IMR-90 (cell line): ENCODE measurements around the gene DISP2. TPM values are rescaled to one million over a fixed set of nuclear protein-coding genes. Genes with fewer than 3 reads are reported as not detected.

Experiments
- ATAC-seq: fragments of 200-7000 bp; cut with Tn5 transposase; 2 replicates; pipeline ENCODE4 v1.9.1; 2020; ENCODE audit warnings: low read depth, mild to moderate bottlenecking, moderate library complexity
- BruUV-seq: library from RNA; stranded (reverse); fragments of 400-500 nt; replicated peaks from 2 replicates; lab custom pipeline; 2021; lab: Mats Ljungman, UMichigan
- CTCF ChIA-PET: fragments of 300-600 bp; formaldehyde crosslinking; extraction: SDS; loops from one replicate; lab custom pipeline; 2021; ENCODE audit warnings: antibody characterized with exemption; lab: Yijun Ruan, JAX
- POLR2A ChIA-PET: fragments of 300-600 bp; sonication (Branson Sonifier 250); formaldehyde crosslinking; loops from one replicate; lab custom pipeline; 2022; ENCODE audit warnings: antibody characterized with exemption; ENCODE audit not compliant: unreplicated experiment; lab: Charles Lee
- DNase-seq: peaks from one replicate; pipeline ENCODE4 v3.0.0; 2013
- H2AFZ ChIP-seq: replicated peaks from 2 replicates; pipeline ENCODE3; 2013; ENCODE audit warnings: low read length, mild to moderate bottlenecking; ENCODE audit not compliant: poor library complexity
- H2AK5ac ChIP-seq: 2 replicates; pipeline ENCODE4 v1.6.1; 2013; ENCODE audit warnings: low read depth, low read length, inconsistent platforms
- H2AK9ac ChIP-seq: replicated peaks from 2 replicates; pipeline ENCODE3; 2013; ENCODE audit warnings: mild to moderate bottlenecking, low read depth, low read length, moderate library complexity; ENCODE audit not compliant: poor library complexity
- H2BK120ac ChIP-seq: 2 replicates; pipeline ENCODE4 v1.6.1; 2013; ENCODE audit warnings: low read depth, low read length, inconsistent platforms
- H2BK15ac ChIP-seq: 3 replicates; pipeline ENCODE4 v1.6.1; 2013; ENCODE audit warnings: low read depth, low read length, inconsistent platforms
- H2BK20ac ChIP-seq: 2 replicates; pipeline ENCODE4 v1.6.1; 2013; ENCODE audit warnings: low read depth, mild to moderate bottlenecking, inconsistent platforms, low read length, moderate library complexity
- H2BK5ac ChIP-seq: 2 replicates; pipeline ENCODE4 v1.6.1; 2013; ENCODE audit warnings: mild to moderate bottlenecking, low read depth, low read length, inconsistent platforms; ENCODE audit not compliant: poor library complexity, severe bottlenecking
- H3K14ac ChIP-seq: replicated peaks from 2 replicates; pipeline ENCODE4 v1.6.1; 2013; ENCODE audit warnings: low read depth, low read length, inconsistent platforms
- H3K18ac ChIP-seq: 2 replicates; pipeline ENCODE4 v1.6.1; 2013; ENCODE audit warnings: low read depth, low read length, control low read depth
- H3K23ac ChIP-seq: 2 replicates; pipeline ENCODE4 v1.6.1; 2013; ENCODE audit warnings: low read depth, low read length, inconsistent platforms
- H3K27ac ChIP-seq: 2 replicates; pipeline ENCODE4 v1.5.1; 2013; ENCODE audit warnings: mild to moderate bottlenecking, control low read depth, low read length; ENCODE audit not compliant: insufficient read depth
- H3K27me3 ChIP-seq: 2 replicates; pipeline ENCODE4 v1.6.1; 2013; ENCODE audit warnings: low read length; ENCODE audit not compliant: control insufficient read depth, insufficient read depth
- H3K36me3 ChIP-seq: 2 replicates; pipeline ENCODE4 v1.6.1; 2013; ENCODE audit warnings: low read length, mixed read lengths; ENCODE audit not compliant: control insufficient read depth, insufficient read depth
- H3K4ac ChIP-seq: 2 replicates; pipeline ENCODE4 v1.6.1; 2013; ENCODE audit warnings: low read depth, low read length, inconsistent platforms
- H3K4me1 ChIP-seq: 2 replicates; pipeline ENCODE4 v1.6.1; 2013; ENCODE audit warnings: low read length, mixed read lengths; ENCODE audit not compliant: control insufficient read depth, insufficient read depth
- H3K4me2 ChIP-seq: 2 replicates; pipeline ENCODE4 v1.6.1; 2013; ENCODE audit warnings: low read depth, mild to moderate bottlenecking, control low read depth, low read length, moderate library complexity
- H3K4me3 ChIP-seq: 2 replicates; pipeline ENCODE4 v1.5.1; 2013; ENCODE audit warnings: low read depth, mild to moderate bottlenecking, control low read depth, low read length, moderate library complexity; ENCODE audit not compliant: insufficient read depth
- H3K56ac ChIP-seq: 2 replicates; pipeline ENCODE4 v1.6.1; 2013; ENCODE audit warnings: low read length, inconsistent platforms; ENCODE audit not compliant: insufficient read depth; ENCODE audit errors: extremely low read depth
- H3K79me1 ChIP-seq, 2 experiments: 2 replicates each; pipeline ENCODE4 v1.6.1; 2013; ENCODE audit warnings: low read length in 2 of 2, inconsistent platforms in 1 of 2, low read depth in 1 of 2
- H3K9ac ChIP-seq: 2 replicates; pipeline ENCODE4 v1.6.1; 2013; ENCODE audit warnings: low read depth, low read length, control low read depth
- H3K9me1 ChIP-seq: 2 replicates; pipeline ENCODE4 v1.6.1; 2013; ENCODE audit warnings: low read length, inconsistent platforms; ENCODE audit not compliant: insufficient read depth
- H3K9me3 ChIP-seq: 2 replicates; pipeline ENCODE4 v1.6.1; 2013; ENCODE audit warnings: low read length; ENCODE audit not compliant: control insufficient read depth, insufficient read depth
- H4K20me1 ChIP-seq: 2 replicates; pipeline ENCODE4 v1.6.1; 2013; ENCODE audit warnings: low read length, inconsistent platforms; ENCODE audit not compliant: insufficient read depth
- H4K5ac ChIP-seq: 2 replicates; pipeline ENCODE4 v1.6.1; 2013; ENCODE audit warnings: mild to moderate bottlenecking, low read depth, low read length, control low read depth
- H4K8ac ChIP-seq, 2 experiments: 2 replicates each; pipeline ENCODE4 v1.6.1; 2013; ENCODE audit warnings: low read depth in 2 of 2, low read length in 2 of 2, control low read depth in 1 of 2, inconsistent platforms in 1 of 2
- H4K91ac ChIP-seq: 2 replicates; pipeline ENCODE4 v1.6.1; 2013; ENCODE audit warnings: low read depth, low read length, inconsistent platforms; ENCODE audit not compliant: insufficient read depth
- CEBPB ChIP-seq: IDR thresholded peaks from 2 replicates; pipeline ENCODE4 v1.6.1; 2012; ENCODE audit warnings: low read depth, low read length, improper control_type of control experiment
- CHD1 ChIP-seq: IDR thresholded peaks from 2 replicates; pipeline ENCODE4 v1.6.1; 2012; ENCODE audit warnings: low read depth, low read length, improper control_type of control experiment
- ELK1 ChIP-seq: fragments of 150-350 bp; IDR thresholded peaks from 2 replicates; pipeline ENCODE4 v1.6.1; 2016; ENCODE audit warnings: low read depth, mild to moderate bottlenecking, low read length, moderate library complexity, borderline replicate concordance
- FOS ChIP-seq: fragments of 150-350 bp; IDR thresholded peaks from 2 replicates; pipeline ENCODE4 v1.6.1; 2016; ENCODE audit warnings: low read depth, low read length
- MAFK ChIP-seq: IDR thresholded peaks from 2 replicates; pipeline ENCODE4 v1.6.1; 2012; ENCODE audit warnings: low read depth, low read length, improper control_type of control experiment
- MAZ ChIP-seq: IDR thresholded peaks from 2 replicates; pipeline ENCODE4 v1.6.1; 2012; ENCODE audit warnings: low read depth, mild to moderate bottlenecking, low read length, improper control_type of control experiment, moderate library complexity, borderline replicate concordance
- MXI1 ChIP-seq: IDR thresholded peaks from 2 replicates; pipeline ENCODE4 v1.6.1; 2012; ENCODE audit warnings: low read depth, mild to moderate bottlenecking, low read length, moderate library complexity, borderline replicate concordance
- NFE2L2 ChIP-seq: fragments of 150-350 bp; IDR thresholded peaks from 2 replicates; pipeline ENCODE4 v1.6.1; 2016; ENCODE audit warnings: low read depth, mild to moderate bottlenecking, low read length
- POLR2A ChIP-seq: IDR thresholded peaks from 2 replicates; pipeline ENCODE4 v1.6.1; 2012; ENCODE audit warnings: mild to moderate bottlenecking, low read depth, low read length
- RAD21 ChIP-seq: IDR thresholded peaks from 2 replicates; pipeline ENCODE4 v1.6.1; 2012; ENCODE audit warnings: low read length, improper control_type of control experiment
- RCOR1 ChIP-seq: IDR thresholded peaks from 2 replicates; pipeline ENCODE4 v1.6.1; 2012; ENCODE audit warnings: mild to moderate bottlenecking, low read length, improper control_type of control experiment; ENCODE audit not compliant: insufficient replicate concordance
- RFX5 ChIP-seq: IDR thresholded peaks from 2 replicates; pipeline ENCODE4 v1.8.0; 2012; ENCODE audit warnings: low read depth, mild to moderate bottlenecking, low read length, moderate library complexity
- SMC3 ChIP-seq: fragments of 150-350 bp; IDR thresholded peaks from 2 replicates; pipeline ENCODE4 v1.6.1; 2016; ENCODE audit warnings: low read depth, mild to moderate bottlenecking, antibody characterized with exemption, low read length, moderate library complexity
- WGBS, 2 experiments: methylation state at CpG; one replicate each; pipeline versions ENCODE4 v1.1.5 to v1.1.7; 2013; ENCODE audit warnings: missing lambda C conversion rate in 2 of 2; ENCODE audit not compliant: insufficient read length in 1 of 2; ENCODE audit errors: extremely low coverage in 2 of 2; 5-methylcytosine and 5-hydroxymethylcytosine counted together
- dilution Hi-C: fragments of 300-500 bp; cut with HindIII; formaldehyde crosslinking; loops from one replicate; pipeline ENCODE4 v1.14.3; 2018; ENCODE audit warnings: low sequenced_read_pairs; ENCODE audit not compliant: unreplicated experiment
- in situ Hi-C: fragments of 300-500 bp; cut with MboI; formaldehyde crosslinking; loops from 3 replicates; pipeline ENCODE4 v1.14.3; 2019; ENCODE audit warnings: low sequenced_read_pairs, inconsistent platforms, mixed read lengths
- intact Hi-C: fragments of 100-400 bp; cut with micrococcal nuclease; formaldehyde crosslinking; loops from 2 replicates; pipeline ENCODE4 v1.10.0; 2022
- polyA plus RNA-seq, 3 experiments: library from polyadenylated mRNA; depleted of rRNA; stranded (reverse); fragments of >200 nt; gene quantifications; 2 replicates each; pipeline ENCODE4 v1.2.3, GENCODE V29; 2012; ENCODE audit warnings: low replicate concordance in 1 of 3
- total RNA-seq: library from RNA; depleted of rRNA; stranded (reverse); fragments of >200 nt; gene quantifications from 2 replicates; pipeline ENCODE4 v1.2.3, GENCODE V29; 2012

The DISP2 gene
- total and polyA plus RNA-seq, 2 of the 4 experiments (the other 2 are of a cell fraction), result 0.34 to 0.36 TPM

DNA sequence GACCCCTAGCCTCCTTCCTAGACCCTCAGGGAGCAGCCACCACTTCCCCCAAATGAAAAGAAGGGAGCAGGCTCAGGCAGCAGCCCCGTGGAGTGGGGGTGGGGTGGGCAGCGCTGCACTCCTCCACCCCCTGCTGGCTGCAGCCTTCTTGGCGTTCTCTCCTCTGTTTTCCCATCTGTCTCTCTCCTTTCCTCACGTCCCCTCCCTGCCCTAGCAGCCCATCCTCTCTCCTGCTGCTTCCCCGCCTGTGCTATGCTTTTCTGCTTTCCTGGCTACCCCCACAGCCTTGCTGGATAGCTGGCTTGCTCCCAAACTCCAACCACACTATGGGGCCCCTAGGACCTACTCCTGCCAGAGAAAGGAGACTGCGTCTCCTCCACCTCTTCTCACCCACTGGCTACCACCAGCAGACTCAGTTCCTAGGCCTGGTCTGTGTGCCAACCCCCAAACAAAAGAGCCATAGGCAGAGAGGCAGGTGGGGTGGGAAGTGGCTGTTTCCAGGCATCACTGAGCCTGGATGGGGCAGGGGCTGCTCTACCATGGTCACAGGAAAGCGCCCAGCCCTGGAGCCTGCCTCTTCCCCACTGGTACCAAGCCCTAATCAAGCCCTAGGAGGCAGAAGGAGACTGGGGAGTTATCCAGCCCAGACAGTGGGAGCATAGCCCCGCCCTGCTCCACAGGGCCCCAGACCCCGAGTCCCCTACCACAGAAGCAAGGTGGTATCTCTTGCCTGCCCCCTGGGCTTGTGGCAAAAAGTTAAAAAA is 3.4 kb upstream of the DISP2 start (continued):
- no peak for TF ChIP-seq FOS

GRCh38 chr15:40355976-40356585 is 1.9 kb upstream of the DISP2 start:
- no peaks in the 10 kb centered on the region for H4K20me1 ChIP-seq
- H3K56ac ChIP-seq, result no peak overlapping the region
- H3K79me1 ChIP-seq, result no peaks in the 10 kb centered on the region
- no peak overlapping the region for H4K91ac ChIP-seq
- in situ Hi-C loops (no loop called here), intact Hi-C loops (no loop called here), dilution Hi-C loops (no loop called here)
- H4K5ac ChIP-seq, result no peak overlapping the region
- peaks cover 6% of the 10 kb centered on the region; the same call in 1 of the 2 replicates for H3K4me1 ChIP-seq
- H3K9ac ChIP-seq, result no peak overlapping the region
- DNase-seq (no peak), ATAC-seq (no peak)
- H3K4ac ChIP-seq, result no peak overlapping the region
- WGBS, 2 experiments, result no CpG with 5 or more reads among the region's 5 CpGs
- no peak overlapping the region for H3K4me2 ChIP-seq
- CTCF ChIA-PET, result interaction anchor here (0.7 to 4.2 kb wide), 2 partner anchors 12 to 28 kb away, joined by 3 to 15 read pairs; no protein-coding TSS in a partner anchor
- no peak overlapping the region for H2BK20ac ChIP-seq
- no peak overlapping the region for H3K23ac ChIP-seq
- H3K27ac ChIP-seq, result no peak overlapping the region
- H2AFZ ChIP-seq, result no peak overlapping the region
- H4K8ac ChIP-seq, result no peak overlapping the region
- H3K9me1 ChIP-seq, result no peaks in the 10 kb centered on the region
- H3K18ac ChIP-seq, result no peak overlapping the region
- no peak overlapping the region for H2AK5ac ChIP-seq
- no peaks in the 10 kb centered on the region for H3K36me3 ChIP-seq
- H2BK15ac ChIP-seq, result no peak overlapping the region
- H2AK9ac ChIP-seq, result no peak overlapping the region
- peaks cover 28% of the 10 kb centered on the region for H3K27me3 ChIP-seq
- H3K4me3 ChIP-seq, result no peak overlapping the region
- POLR2A ChIA-PET, result interaction anchor here (0.6 to 0.8 kb wide), 2 partner anchors 12 to 17 kb away, joined by 3 to 5 read pairs; no protein-coding TSS in a partner anchor
- H3K14ac ChIP-seq, result no peak overlapping the region
- H2BK120ac ChIP-seq, result no peak overlapping the region
- no TSS peak for BruUV-seq
- H3K9me3 ChIP-seq, result no peaks in the 10 kb centered on the region
- no peak overlapping the region for H2BK5ac ChIP-seq
- no peak for TF ChIP-seq MAFK
- TF ChIP-seq SMC3, result no peak
- TF ChIP-seq MXI1, result no peak
- TF ChIP-seq CHD1, result no peak
- TF ChIP-seq MAZ, result no peak
- no peak for TF ChIP-seq RFX5
- no peak for TF ChIP-seq RAD21
- no peak for TF ChIP-seq RCOR1
- no peak for TF ChIP-seq POLR2A
- TF ChIP-seq NFE2L2, result no peak
- TF ChIP-seq ELK1, result no peak
- TF ChIP-seq FOS, result no peak
- TF ChIP-seq CEBPB, result no peak
